DMS79 treated with DMSO at 0.1 percent for 48 hours (cell line): Measurements from ENCODE around the gene R3HDM1.
A peak's percentile ranks its signal among the peaks of the same experiment; 100 is the strongest.
"Not testable (repeated sequence)": the region's sequence is repeated elsewhere in the genome, so short reads cannot be mapped to it uniquely, and the experiment has no call there.

Source experiments
- DNase-seq: peaks from one replicate; lab custom pipeline; 2025; lab: John Stamatoyannopoulos, UW

R3HDM1 gene

GRCh38 chr2:135641156-135642068 lies 110.1 kb downstream of the R3HDM1 start:
- DNase-seq = no peak

- no peak for DNase-seq
Measured at GRCh38 chr2:135647836-135648579, 116.7 kb downstream of the R3HDM1 start.

GRCh38 chr2:135650721-135651120 lies 119.4 kb downstream of the R3HDM1 start:
- DNase-seq = no peak

- DNase-seq = no peak
Measured at GRCh38 chr2:135651717-135652116, 120.4 kb downstream of the R3HDM1 start.

- DNase-seq = not testable (repeated sequence)
Measured at GRCh38 chr2:135654239-135654638, 123.0 kb downstream of the R3HDM1 start.

GRCh38 chr2:135657806-135658582 lies 126.7 kb downstream of the R3HDM1 start:
- DNase-seq = no peak

GRCh38 chr2:135662088-135662487 lies 130.8 kb downstream of the R3HDM1 start:
- DNase-seq = no peak

- DNase-seq = no peak
Measured at GRCh38 chr2:135663148-135663700, 131.9 kb downstream of the R3HDM1 start.

- no peak for DNase-seq
Measured at GRCh38 chr2:135664623-135665068, 133.4 kb downstream of the R3HDM1 start.

- no peak for DNase-seq
Measured at GRCh38 chr2:135667045-135667444, 135.8 kb downstream of the R3HDM1 start.

GRCh38 chr2:135674453-135674852 lies 143.2 kb downstream of the R3HDM1 start:
- DNase-seq = no peak

GRCh38 chr2:135676031-135676430 lies 144.7 kb downstream of the R3HDM1 start:
- DNase-seq = no peak

- no peak for DNase-seq
Measured at GRCh38 chr2:135679125-135679524, 147.8 kb downstream of the R3HDM1 start.

- DNase-seq = no peak
Measured at GRCh38 chr2:135685361-135685760, 154.1 kb downstream of the R3HDM1 start.

- DNase-seq = no peak
Measured at GRCh38 chr2:135688978-135689377, 157.7 kb downstream of the R3HDM1 start.

- DNase-seq = no peak
Measured at GRCh38 chr2:135689679-135690078, 158.4 kb downstream of the R3HDM1 start.

GRCh38 chr2:135694711-135695110 lies 163.4 kb downstream of the R3HDM1 start:
- DNase-seq = peak; percentile 29

- DNase-seq = no peak
Measured at GRCh38 chr2:135698838-135699237, 167.6 kb downstream of the R3HDM1 start.

- DNase-seq = no peak
Measured at GRCh38 chr2:135701442-135701841, 170.2 kb downstream of the R3HDM1 start.

- no peak for DNase-seq
Measured at GRCh38 chr2:135703300-135703699, 172.0 kb downstream of the R3HDM1 start.

- DNase-seq = not testable (repeated sequence)
Measured at GRCh38 chr2:135704075-135704474, 172.8 kb downstream of the R3HDM1 start.

- no peak for DNase-seq
Measured at GRCh38 chr2:135708159-135708558, 176.9 kb downstream of the R3HDM1 start.
